DND-41 (cell line): ENCODE data around the gene DTNB.

Experiments
- ATAC-seq: fragments of 200-7000 bp; cut with Tn5 transposase; 3 replicates; pipeline ENCODE4 v1.9.1; 2021; ENCODE audit warnings: low read depth; ENCODE audit not compliant: insufficient read depth
- DNase-seq: peaks from one replicate; pipeline ENCODE4 v3.0.0-alpha.2; 2020
- H2AFZ ChIP-seq: 2 replicates; pipeline ENCODE4 v1.6.0; 2012; ENCODE audit warnings: low read depth, low read length
- H3K27ac ChIP-seq: 2 replicates; pipeline ENCODE4 v1.5.1; 2012; ENCODE audit warnings: low read length, inconsistent platforms
- H3K27me3 ChIP-seq: fragments of 200-600 bp; sonication (generic); 2 replicates; pipeline ENCODE4 v1.6.0; 2012; ENCODE audit warnings: low read length, mild to moderate bottlenecking, inconsistent platforms; ENCODE audit not compliant: insufficient read depth, poor library complexity
- H3K36me3 ChIP-seq: 2 replicates; pipeline ENCODE4 v1.5.1; 2012; ENCODE audit warnings: low read length, inconsistent platforms; ENCODE audit not compliant: insufficient read depth
- H3K4me1 ChIP-seq: 2 replicates; pipeline ENCODE4 v1.5.1; 2012; ENCODE audit warnings: mild to moderate bottlenecking, low read length; ENCODE audit not compliant: insufficient read depth
- H3K4me2 ChIP-seq: 2 replicates; pipeline ENCODE4 v1.6.0; 2012; ENCODE audit warnings: mild to moderate bottlenecking, moderate library complexity, low read length, inconsistent platforms; ENCODE audit not compliant: insufficient read depth
- H3K4me3 ChIP-seq, 2 experiments: fragments of 200-600 bp in 1 of 2; shearing (Covaris generic) in 1 of 2; 2 replicates each; pipeline ENCODE4 v1.5.1; 2012 to 2016; ENCODE audit warnings: inconsistent platforms in 2 of 2, low read length in 2 of 2, mild to moderate bottlenecking in 2 of 2, low read depth in 1 of 2, moderate library complexity in 1 of 2
- H3K79me2 ChIP-seq: 2 replicates; pipeline ENCODE4 v1.6.0; 2012; ENCODE audit warnings: low read length, inconsistent platforms; ENCODE audit not compliant: insufficient read depth
- H3K9ac ChIP-seq: 2 replicates; pipeline ENCODE4 v1.6.0; 2012; ENCODE audit warnings: low read depth, mild to moderate bottlenecking, inconsistent platforms, low read length, moderate library complexity
- H3K9me3 ChIP-seq: 2 replicates; pipeline ENCODE4 v1.5.1; 2012; ENCODE audit warnings: low read length, moderate library complexity, mild to moderate bottlenecking, inconsistent platforms; ENCODE audit not compliant: insufficient read depth, severe bottlenecking
- H4K20me1 ChIP-seq: 2 replicates; pipeline ENCODE4 v1.6.0; 2012; ENCODE audit warnings: low read length; ENCODE audit not compliant: insufficient read depth
- EZH2 ChIP-seq: IDR thresholded peaks from 3 replicates; pipeline ENCODE4 v1.6.1; 2012; ENCODE audit warnings: borderline replicate concordance, low read depth, mild to moderate bottlenecking, moderate library complexity, low read length, inconsistent platforms; ENCODE audit not compliant: severe bottlenecking
- TF ChIP-seq, protein P1 (sequence below): IDR thresholded peaks from 2 replicates; pipeline ENCODE4 v1.5.1; 2012; ENCODE audit warnings: borderline replicate concordance, low read length, moderate library complexity, mild to moderate bottlenecking; ENCODE audit not compliant: poor library complexity, severe bottlenecking; ENCODE audit errors: extremely low read depth

The DTNB gene

DNA sequence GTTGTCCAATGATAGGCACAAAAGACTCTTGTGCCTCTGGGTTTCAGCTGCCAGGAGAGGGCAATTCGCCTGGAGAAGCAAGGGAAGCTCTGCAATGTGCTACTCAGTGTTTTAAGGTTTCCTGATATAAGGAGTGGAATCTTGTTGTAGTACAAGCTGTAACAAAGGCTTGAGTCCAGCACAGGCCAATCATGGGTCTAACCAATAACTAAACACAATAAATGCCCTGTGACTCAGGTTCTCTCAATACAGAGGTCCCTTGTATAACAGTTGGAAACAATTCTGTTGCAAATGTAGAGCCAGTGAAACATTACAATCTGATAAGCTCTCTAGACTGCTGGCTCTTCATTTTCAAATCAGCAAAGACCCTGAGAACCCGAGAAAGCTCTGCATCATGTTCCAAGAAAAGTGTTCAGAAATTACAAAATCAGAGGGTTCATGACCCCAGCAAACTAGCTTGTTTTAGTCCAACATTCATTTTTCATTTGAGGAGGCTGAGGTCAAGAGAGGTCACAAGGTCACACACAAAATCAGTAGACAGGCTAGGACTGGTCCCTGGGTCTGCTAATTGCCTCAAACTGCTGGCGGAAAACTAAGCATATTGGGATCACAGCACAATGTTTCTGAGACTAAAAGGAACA, 272.7 kb downstream of the DTNB start:
- no peak for ATAC-seq
- no peaks in the 10 kb centered on the region for H3K36me3 ChIP-seq
- no peaks in the 10 kb centered on the region for H3K4me1 ChIP-seq
- no peaks in the 10 kb centered on the region for H3K27me3 ChIP-seq
- H3K79me2 ChIP-seq = no peaks in the 10 kb centered on the region
- H3K9ac ChIP-seq = no peak overlapping the region
- no peak overlapping the region for H3K27ac ChIP-seq
- H4K20me1 ChIP-seq = no peaks in the 10 kb centered on the region
- H2AFZ ChIP-seq = no peak overlapping the region
- TF ChIP-seq, protein P1, sequence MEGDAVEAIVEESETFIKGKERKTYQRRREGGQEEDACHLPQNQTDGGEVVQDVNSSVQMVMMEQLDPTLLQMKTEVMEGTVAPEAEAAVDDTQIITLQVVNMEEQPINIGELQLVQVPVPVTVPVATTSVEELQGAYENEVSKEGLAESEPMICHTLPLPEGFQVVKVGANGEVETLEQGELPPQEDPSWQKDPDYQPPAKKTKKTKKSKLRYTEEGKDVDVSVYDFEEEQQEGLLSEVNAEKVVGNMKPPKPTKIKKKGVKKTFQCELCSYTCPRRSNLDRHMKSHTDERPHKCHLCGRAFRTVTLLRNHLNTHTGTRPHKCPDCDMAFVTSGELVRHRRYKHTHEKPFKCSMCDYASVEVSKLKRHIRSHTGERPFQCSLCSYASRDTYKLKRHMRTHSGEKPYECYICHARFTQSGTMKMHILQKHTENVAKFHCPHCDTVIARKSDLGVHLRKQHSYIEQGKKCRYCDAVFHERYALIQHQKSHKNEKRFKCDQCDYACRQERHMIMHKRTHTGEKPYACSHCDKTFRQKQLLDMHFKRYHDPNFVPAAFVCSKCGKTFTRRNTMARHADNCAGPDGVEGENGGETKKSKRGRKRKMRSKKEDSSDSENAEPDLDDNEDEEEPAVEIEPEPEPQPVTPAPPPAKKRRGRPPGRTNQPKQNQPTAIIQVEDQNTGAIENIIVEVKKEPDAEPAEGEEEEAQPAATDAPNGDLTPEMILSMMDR = no peak
- no peak for TF ChIP-seq EZH2
- H3K4me2 ChIP-seq = no peak overlapping the region
- H3K9me3 ChIP-seq = no peaks in the 10 kb centered on the region
- no peak for DNase-seq
- no peak overlapping the region for H3K4me3 ChIP-seq

DNA sequence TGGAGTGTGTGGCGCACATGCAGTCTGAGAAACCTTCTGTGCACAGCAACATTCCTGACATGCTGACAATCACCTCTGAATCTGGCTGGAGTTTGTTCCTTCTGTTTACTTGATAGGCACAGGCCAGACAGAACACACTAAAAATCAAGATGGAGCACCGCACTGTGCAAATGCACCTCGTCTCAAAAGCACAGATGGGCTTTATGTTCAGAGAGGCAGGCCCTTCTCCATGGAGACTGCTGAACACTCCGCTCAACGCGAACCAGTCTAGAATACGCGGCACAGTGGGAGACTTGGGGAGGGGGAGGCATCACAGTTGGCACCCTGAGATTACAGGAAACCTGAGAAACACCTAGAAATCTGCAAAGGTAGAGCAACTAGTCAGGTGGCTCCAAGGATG, 273.2 kb downstream of the DTNB start:
- H3K4me3 ChIP-seq = no peak overlapping the region
- H2AFZ ChIP-seq = no peak overlapping the region
- H3K9ac ChIP-seq = no peak overlapping the region
- H3K79me2 ChIP-seq = no peaks in the 10 kb centered on the region
- H3K27ac ChIP-seq = no peak overlapping the region
- H3K9me3 ChIP-seq = no peaks in the 10 kb centered on the region
- H3K36me3 ChIP-seq = no peaks in the 10 kb centered on the region
- ATAC-seq (no peak), DNase-seq (no peak)
- H3K4me2 ChIP-seq = no peak overlapping the region
- TF ChIP-seq, protein P1 = no peak
- TF ChIP-seq EZH2 = no peak
- no peaks in the 10 kb centered on the region for H3K27me3 ChIP-seq
- no peaks in the 10 kb centered on the region for H3K4me1 ChIP-seq
- H4K20me1 ChIP-seq = no peaks in the 10 kb centered on the region

DNA sequence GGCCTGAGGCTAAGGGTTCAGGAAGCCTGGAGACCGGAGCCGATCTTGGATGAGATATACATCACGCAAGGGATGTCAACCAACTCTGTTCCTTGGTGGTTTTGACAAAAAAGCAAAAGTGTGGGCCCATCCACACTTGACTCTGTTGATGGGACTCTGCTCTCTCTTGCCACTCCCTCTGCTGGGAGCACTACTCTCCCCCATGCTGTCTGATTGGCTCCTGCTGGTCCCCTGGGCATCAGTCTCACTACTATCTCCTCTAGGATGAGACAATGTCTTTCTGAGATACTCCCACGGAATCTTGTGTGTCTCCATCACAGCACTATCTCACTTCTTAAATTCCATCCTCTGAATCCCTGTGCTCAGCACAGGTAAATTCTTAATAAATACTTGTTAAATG, 274.8 kb downstream of the DTNB start:
- no peaks in the 10 kb centered on the region for H3K4me1 ChIP-seq

More for the DNA sequence above, 274.8 kb downstream of the DTNB start:
- H3K4me2 ChIP-seq = no peak overlapping the region
- ATAC-seq (no peak), DNase-seq (no peak)
- H3K27ac ChIP-seq = no peak overlapping the region
- no peaks in the 10 kb centered on the region for H3K36me3 ChIP-seq
- H3K9me3 ChIP-seq = no peaks in the 10 kb centered on the region
- no peak overlapping the region for H3K4me3 ChIP-seq
- H3K79me2 ChIP-seq = no peaks in the 10 kb centered on the region
- H4K20me1 ChIP-seq = no peaks in the 10 kb centered on the region
- H3K27me3 ChIP-seq = no peaks in the 10 kb centered on the region
- no peak for TF ChIP-seq EZH2
- TF ChIP-seq, protein P1 = no peak
- no peak overlapping the region for H3K9ac ChIP-seq
- H2AFZ ChIP-seq = no peak overlapping the region
